ENCODE results near the gene INPP4B. TPM values are rescaled to one million over a fixed set of nuclear protein-coding genes. Genes with fewer than 3 reads are reported as not detected.

The INPP4B gene
- total RNA-seq, 1 donor from 2014 or later = 3.4 TPM

DNA sequence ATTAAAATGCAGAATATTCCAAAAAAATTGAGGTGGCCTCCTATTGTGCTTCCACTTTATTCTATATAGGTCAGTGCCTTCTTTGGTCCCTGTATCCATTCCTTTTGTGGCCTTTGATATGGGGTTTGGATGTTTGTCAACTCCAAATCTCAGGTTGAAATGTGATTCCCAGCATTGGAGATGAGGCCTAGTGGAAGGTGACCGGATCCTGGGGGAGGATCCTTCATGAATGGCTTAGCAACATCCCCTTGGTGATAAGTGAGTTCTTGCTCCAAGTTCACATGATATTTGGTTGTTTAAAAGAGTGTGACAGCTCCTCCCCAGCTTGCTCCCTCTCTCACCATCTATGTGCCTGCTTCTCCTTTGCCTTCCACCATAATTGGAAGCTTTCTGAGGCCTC is 380.6 kb downstream of the INPP4B start:
- no peak overlapping the region for H3K27ac Mint-ChIP-seq
- H3K36me3 Mint-ChIP-seq (ENCODE audit: insufficient read depth) = no peaks in the 10 kb centered on the region
- no peaks in the 10 kb centered on the region for H3K27me3 Mint-ChIP-seq
- no peak for TF ChIP-seq CTCF (IDR thresholded peaks at IDR 0.05; ENCODE audit: unreplicated experiment)
- no peak for DNase-seq (ENCODE audit: low spot score, unreplicated experiment)
- no peaks in the 10 kb centered on the region for H3K9me3 Mint-ChIP-seq (ENCODE audit: low read depth)
- no peaks in the 10 kb centered on the region for H3K4me1 Mint-ChIP-seq (ENCODE audit: low read depth)
- H3K4me3 Mint-ChIP-seq (ENCODE audit: low read depth) = no peak overlapping the region

- Mint-ChIP-seq H3K27me3 (no peaks in the 10 kb centered on the region), H3K4me1 (ENCODE audit: low read depth) (no peaks in the 10 kb centered on the region), H3K9me3 (ENCODE audit: low read depth) (no peaks in the 10 kb centered on the region), H3K27ac (no peak overlapping the region), H3K36me3 (ENCODE audit: insufficient read depth) (no peaks in the 10 kb centered on the region), H3K4me3 (ENCODE audit: low read depth) (no peak overlapping the region)
- no peak for DNase-seq (ENCODE audit: low spot score, unreplicated experiment)
- TF ChIP-seq CTCF (IDR thresholded peaks at IDR 0.05; ENCODE audit: unreplicated experiment) = no peak
Observed at GRCh38 chr4:142463206-142463605, 382.9 kb downstream of the INPP4B start.

DNA sequence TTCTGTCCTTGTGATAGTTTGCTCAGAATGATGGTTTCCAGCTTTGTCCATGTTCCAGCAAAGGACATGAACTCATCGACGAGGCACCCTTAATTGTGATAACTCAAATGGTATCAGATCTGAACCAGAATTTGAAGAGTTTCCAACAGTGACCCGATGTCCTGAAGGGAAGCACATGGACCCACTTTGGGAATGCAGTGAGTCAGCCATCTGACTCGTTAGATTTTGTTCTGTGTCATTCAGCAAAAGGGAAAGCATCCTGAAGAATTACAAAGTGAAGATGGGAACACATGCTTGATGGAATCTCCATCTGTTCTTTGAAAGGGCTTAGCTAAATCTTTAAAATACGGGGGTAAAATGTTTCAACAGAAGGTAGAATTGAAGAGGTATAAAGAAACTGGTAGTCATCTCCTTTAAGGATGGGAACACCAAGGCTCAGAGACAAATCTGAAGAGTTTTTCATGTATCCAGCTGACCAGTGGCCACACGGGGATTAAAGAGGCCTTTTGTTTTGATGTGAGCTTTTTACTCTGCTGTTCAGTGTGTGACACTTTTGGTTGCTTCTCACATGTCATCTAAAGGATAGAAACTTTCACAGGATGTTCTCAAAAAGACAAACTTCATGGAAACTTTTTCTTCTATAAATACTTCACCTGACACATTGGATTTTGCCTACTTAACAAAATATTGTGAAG is 393.8 kb downstream of the INPP4B start:
- no peaks in the 10 kb centered on the region for H3K4me1 Mint-ChIP-seq (ENCODE audit: low read depth)
- TF ChIP-seq CTCF (IDR thresholded peaks at IDR 0.05; ENCODE audit: unreplicated experiment) = no peak
- DNase-seq (ENCODE audit: low spot score, unreplicated experiment) = no peak
- no peaks in the 10 kb centered on the region for H3K36me3 Mint-ChIP-seq (ENCODE audit: insufficient read depth)
- no peaks in the 10 kb centered on the region for H3K27me3 Mint-ChIP-seq
- H3K9me3 Mint-ChIP-seq (ENCODE audit: low read depth) = peaks cover 6% of the 10 kb centered on the region
- no peak overlapping the region for H3K4me3 Mint-ChIP-seq (ENCODE audit: low read depth)
- no peak overlapping the region for H3K27ac Mint-ChIP-seq

DNA sequence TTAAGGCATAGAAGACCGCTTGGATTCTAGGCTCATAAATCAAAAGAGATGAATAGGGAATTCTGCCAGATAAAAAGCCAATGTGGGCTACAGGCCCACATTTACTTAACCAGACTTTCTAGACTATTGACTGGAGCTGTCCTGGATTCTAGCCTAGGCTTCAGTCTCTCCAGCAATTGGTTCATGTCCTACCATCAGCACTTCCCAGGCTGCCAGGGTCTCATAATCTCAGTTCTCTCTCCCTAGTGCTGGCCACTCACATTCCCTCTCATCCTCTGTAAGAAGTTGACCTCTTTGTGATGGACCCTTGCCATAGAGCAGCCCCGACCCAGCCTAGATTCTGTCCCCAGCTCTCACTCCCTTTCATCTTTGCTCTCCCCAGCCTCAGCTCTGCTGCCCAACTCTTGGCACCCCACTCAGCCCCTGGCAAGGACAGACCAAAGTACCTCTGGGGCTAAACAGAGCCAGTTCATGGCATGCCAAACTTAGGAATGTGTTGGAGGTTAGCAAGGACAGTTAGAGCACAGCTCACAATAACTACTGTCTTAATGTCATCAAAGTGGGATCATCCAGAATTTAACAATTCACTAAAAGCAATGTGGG is 396.2 kb downstream of the INPP4B start:
- no peaks in the 10 kb centered on the region for H3K9me3 Mint-ChIP-seq (ENCODE audit: low read depth)
- no peak overlapping the region for H3K27ac Mint-ChIP-seq
- no peak for DNase-seq (ENCODE audit: low spot score, unreplicated experiment)
- TF ChIP-seq CTCF (IDR thresholded peaks at IDR 0.05; ENCODE audit: unreplicated experiment) = no peak
- H3K27me3 Mint-ChIP-seq = no peaks in the 10 kb centered on the region
- no peaks in the 10 kb centered on the region for H3K4me1 Mint-ChIP-seq (ENCODE audit: low read depth)
- no peak overlapping the region for H3K4me3 Mint-ChIP-seq (ENCODE audit: low read depth)
- H3K36me3 Mint-ChIP-seq (ENCODE audit: insufficient read depth) = no peaks in the 10 kb centered on the region

GRCh38 chr4:142447009-142447408 is 399.1 kb downstream of the INPP4B start:
- H3K27ac Mint-ChIP-seq = no peak overlapping the region

More at GRCh38 chr4:142447009-142447408, 399.1 kb downstream of the INPP4B start:
- TF ChIP-seq CTCF (IDR thresholded peaks at IDR 0.05; ENCODE audit: unreplicated experiment) = no peak
- H3K4me3 Mint-ChIP-seq (ENCODE audit: low read depth) = no peak overlapping the region
- no peaks in the 10 kb centered on the region for H3K27me3 Mint-ChIP-seq
- no peaks in the 10 kb centered on the region for H3K36me3 Mint-ChIP-seq (ENCODE audit: insufficient read depth)
- no peak for DNase-seq (ENCODE audit: low spot score, unreplicated experiment)
- no peaks in the 10 kb centered on the region for H3K9me3 Mint-ChIP-seq (ENCODE audit: low read depth)
- no peaks in the 10 kb centered on the region for H3K4me1 Mint-ChIP-seq (ENCODE audit: low read depth)

All from progenitor cell of endocrine pancreas (in vitro differentiated cells).